ENCODE measurements around the gene NKPD1. TPM values are rescaled to one million over a fixed set of nuclear protein-coding genes. Genes with fewer than 3 reads are reported as not detected.

The NKPD1 gene
- total RNA-seq, 2 donors from 2014 or later = 0.70 to 0.72 TPM

GRCh38 chr19:45169602-45170001 lies 8.8 kb upstream of the NKPD1 start:
- no peak overlapping the region for H3K27ac Mint-ChIP-seq
- no peak overlapping the region for H3K4me3 Mint-ChIP-seq
- no peaks in the 10 kb centered on the region for H3K36me3 Mint-ChIP-seq (ENCODE audit: insufficient read depth in 2 of 2)
- no peaks in the 10 kb centered on the region for H3K9me3 Mint-ChIP-seq
- peaks cover 38% of the 10 kb centered on the region for H3K4me1 Mint-ChIP-seq (ENCODE audit: low read depth)
- no peak for DNase-seq
- no peak for ATAC-seq (replicated peaks in 1 of 2)
- no peaks in the 10 kb centered on the region for H3K27me3 Mint-ChIP-seq (ENCODE audit: low read depth)

GRCh38 chr19:45168767-45169351 lies 8.1 kb upstream of the NKPD1 start:
- DNase-seq = no peak
- Mint-ChIP-seq H3K4me3 (no peak overlapping the region), H3K27ac (no peak overlapping the region), H3K36me3 (ENCODE audit: insufficient read depth in 2 of 2) (no peaks in the 10 kb centered on the region), H3K4me1 (ENCODE audit: low read depth) (peaks cover 42% of the 10 kb centered on the region), H3K9me3 (no peaks in the 10 kb centered on the region), H3K27me3 (ENCODE audit: low read depth) (no peaks in the 10 kb centered on the region)
- ATAC-seq (replicated peaks in 1 of 2) = no peak

- ATAC-seq (replicated peaks in 1 of 2) (no peak), DNase-seq (no peak)
- Mint-ChIP-seq H3K27me3 (ENCODE audit: low read depth) (no peaks in the 10 kb centered on the region), H3K9me3 (no peaks in the 10 kb centered on the region), H3K36me3 (ENCODE audit: insufficient read depth in 2 of 2) (no peaks in the 10 kb centered on the region), H3K4me1 (ENCODE audit: low read depth) (peaks cover 31% of the 10 kb centered on the region), H3K27ac (no peak overlapping the region), H3K4me3 (no peak overlapping the region)
These were observed 6.0 kb upstream of the NKPD1 start for GRCh38 chr19:45166723-45167252.

GRCh38 chr19:45164577-45165335 lies 4.0 kb upstream of the NKPD1 start:
- H3K27ac Mint-ChIP-seq = no peak overlapping the region
- peaks cover 17% of the 10 kb centered on the region for H3K4me1 Mint-ChIP-seq (ENCODE audit: low read depth)
- peak overlapping the region; percentile 44 to 54 for H3K4me3 Mint-ChIP-seq
- H3K36me3 Mint-ChIP-seq (ENCODE audit: insufficient read depth in 2 of 2) = no peaks in the 10 kb centered on the region
- no peaks in the 10 kb centered on the region for H3K9me3 Mint-ChIP-seq
- DNase-seq (peak; percentile 76 to 77), ATAC-seq (replicated peaks in 1 of 2) (peak; percentile 89 to 91)
- no peaks in the 10 kb centered on the region for H3K27me3 Mint-ChIP-seq (ENCODE audit: low read depth)

- Mint-ChIP-seq H3K4me3 (peak overlapping the region; percentile 43 to 54), H3K4me1 (ENCODE audit: low read depth) (peaks cover 17% of the 10 kb centered on the region), H3K27ac (peak overlapping the region; percentile 38)
These were observed 3.1 kb upstream of the NKPD1 start for GRCh38 chr19:45163751-45164460.

GRCh38 chr19:45163156-45163555 lies 2.4 kb upstream of the NKPD1 start:
- no peak for DNase-seq
- no peaks in the 10 kb centered on the region for H3K36me3 Mint-ChIP-seq (ENCODE audit: insufficient read depth in 2 of 2)
- no peaks in the 10 kb centered on the region for H3K9me3 Mint-ChIP-seq
- H3K4me1 Mint-ChIP-seq (ENCODE audit: low read depth) = peaks cover 17% of the 10 kb centered on the region
- H3K27ac Mint-ChIP-seq = no peak overlapping the region
- no peaks in the 10 kb centered on the region for H3K27me3 Mint-ChIP-seq (ENCODE audit: low read depth)
- no peak overlapping the region for H3K4me3 Mint-ChIP-seq
- ATAC-seq (replicated peaks in 1 of 2) = no peak

More at GRCh38 chr19:45163751-45164460, 3.1 kb upstream of the NKPD1 start:
- H3K36me3 Mint-ChIP-seq (ENCODE audit: insufficient read depth in 2 of 2) = no peaks in the 10 kb centered on the region
- DNase-seq (no peak), ATAC-seq (replicated peaks in 1 of 2) (no peak)
- H3K9me3 Mint-ChIP-seq = no peaks in the 10 kb centered on the region
- H3K27me3 Mint-ChIP-seq (ENCODE audit: low read depth) = no peaks in the 10 kb centered on the region

GRCh38 chr19:45162608-45163143 lies 1.9 kb upstream of the NKPD1 start:
- H3K36me3 Mint-ChIP-seq (ENCODE audit: insufficient read depth in 2 of 2) = no peaks in the 10 kb centered on the region
- DNase-seq (no peak), ATAC-seq (replicated peaks in 1 of 2) (no peak)
- H3K27ac Mint-ChIP-seq = no peak overlapping the region
- H3K27me3 Mint-ChIP-seq (ENCODE audit: low read depth) = no peaks in the 10 kb centered on the region
- H3K9me3 Mint-ChIP-seq = no peaks in the 10 kb centered on the region
- H3K4me3 Mint-ChIP-seq = no peak overlapping the region
- peaks cover 17% of the 10 kb centered on the region for H3K4me1 Mint-ChIP-seq (ENCODE audit: low read depth)

GRCh38 chr19:45161738-45162607 lies 1.2 kb upstream of the NKPD1 start:
- H3K4me3 Mint-ChIP-seq = no peak overlapping the region
- peaks cover 15% of the 10 kb centered on the region for H3K4me1 Mint-ChIP-seq (ENCODE audit: low read depth)

GRCh38 chr19:45159971-45160324 lies 834 bp downstream of the NKPD1 start:
- Mint-ChIP-seq H3K36me3 (ENCODE audit: insufficient read depth in 2 of 2) (no peaks in the 10 kb centered on the region), H3K9me3 (no peaks in the 10 kb centered on the region), H3K4me3 (no peak overlapping the region), H3K27ac (no peak overlapping the region), H3K4me1 (ENCODE audit: low read depth) (peaks cover 13% of the 10 kb centered on the region), H3K27me3 (ENCODE audit: low read depth) (no peaks in the 10 kb centered on the region)
- DNase-seq (no peak), ATAC-seq (replicated peaks in 1 of 2) (no peak)

More at GRCh38 chr19:45161738-45162607, 1.2 kb upstream of the NKPD1 start:
- Mint-ChIP-seq H3K36me3 (ENCODE audit: insufficient read depth in 2 of 2) (no peaks in the 10 kb centered on the region), H3K27ac (no peak overlapping the region), H3K27me3 (ENCODE audit: low read depth) (no peaks in the 10 kb centered on the region), H3K9me3 (no peaks in the 10 kb centered on the region)
- ATAC-seq (replicated peaks in 1 of 2) (no peak), DNase-seq (no peak)

GRCh38 chr19:45159210-45159970 lies 1.4 kb downstream of the NKPD1 start:
- no peak overlapping the region for H3K27ac Mint-ChIP-seq
- DNase-seq (no peak), ATAC-seq (replicated peaks in 1 of 2) (no peak)
- H3K9me3 Mint-ChIP-seq = no peaks in the 10 kb centered on the region
- peaks cover 14% of the 10 kb centered on the region for H3K4me1 Mint-ChIP-seq (ENCODE audit: low read depth)
- peaks cover 1% of the 10 kb centered on the region for H3K27me3 Mint-ChIP-seq (ENCODE audit: low read depth)
- no peak overlapping the region for H3K4me3 Mint-ChIP-seq
- no peaks in the 10 kb centered on the region for H3K36me3 Mint-ChIP-seq (ENCODE audit: insufficient read depth in 2 of 2)

- Mint-ChIP-seq H3K27me3 (ENCODE audit: low read depth) (peaks cover 9% of the 10 kb centered on the region), H3K4me3 (no peak overlapping the region), H3K4me1 (ENCODE audit: low read depth) (peaks cover 13% of the 10 kb centered on the region), H3K36me3 (ENCODE audit: insufficient read depth in 2 of 2) (peaks cover 0 to 2% of the 10 kb centered on the region in 2 donors), H3K9me3 (no peaks in the 10 kb centered on the region), H3K27ac (no peak overlapping the region)
- DNase-seq (no peak), ATAC-seq (replicated peaks in 1 of 2) (no peak)
These were observed 2.1 kb downstream of the NKPD1 start for GRCh38 chr19:45158503-45159209.

Measured in activated T-cell treated with anti-CD3 and anti-CD28 coated beads, Interleukin-2, amount 50 U/mL, for 72 hours (primary cell).